IPS-15b (cell line): ENCODE data around the gene ADAMTS14.

Source experiments
- H3K27me3 ChIP-seq: one replicate; pipeline ENCODE4 v1.6.1; 2013; ENCODE audit warnings: low read length; ENCODE audit not compliant: control insufficient read depth, insufficient read depth
- H3K36me3 ChIP-seq: one replicate; pipeline ENCODE4 v1.6.1; 2013; ENCODE audit warnings: low read length; ENCODE audit not compliant: control insufficient read depth, insufficient read depth
- H3K4me1 ChIP-seq: one replicate; pipeline ENCODE4 v1.6.1; 2013; ENCODE audit warnings: mild to moderate bottlenecking, low read length; ENCODE audit not compliant: control insufficient read depth, insufficient read depth
- H3K4me3 ChIP-seq: one replicate; pipeline ENCODE4 v1.5.1; 2013; ENCODE audit warnings: low read depth, low read length
- H3K9ac ChIP-seq: one replicate; pipeline ENCODE4 v1.6.1; 2013; ENCODE audit warnings: low read depth, mild to moderate bottlenecking, low read length
- H3K9me3 ChIP-seq: one replicate; pipeline ENCODE4 v1.6.1; 2013; ENCODE audit warnings: mild to moderate bottlenecking, low read length; ENCODE audit not compliant: control insufficient read depth, insufficient read depth

ADAMTS14 gene

DNA sequence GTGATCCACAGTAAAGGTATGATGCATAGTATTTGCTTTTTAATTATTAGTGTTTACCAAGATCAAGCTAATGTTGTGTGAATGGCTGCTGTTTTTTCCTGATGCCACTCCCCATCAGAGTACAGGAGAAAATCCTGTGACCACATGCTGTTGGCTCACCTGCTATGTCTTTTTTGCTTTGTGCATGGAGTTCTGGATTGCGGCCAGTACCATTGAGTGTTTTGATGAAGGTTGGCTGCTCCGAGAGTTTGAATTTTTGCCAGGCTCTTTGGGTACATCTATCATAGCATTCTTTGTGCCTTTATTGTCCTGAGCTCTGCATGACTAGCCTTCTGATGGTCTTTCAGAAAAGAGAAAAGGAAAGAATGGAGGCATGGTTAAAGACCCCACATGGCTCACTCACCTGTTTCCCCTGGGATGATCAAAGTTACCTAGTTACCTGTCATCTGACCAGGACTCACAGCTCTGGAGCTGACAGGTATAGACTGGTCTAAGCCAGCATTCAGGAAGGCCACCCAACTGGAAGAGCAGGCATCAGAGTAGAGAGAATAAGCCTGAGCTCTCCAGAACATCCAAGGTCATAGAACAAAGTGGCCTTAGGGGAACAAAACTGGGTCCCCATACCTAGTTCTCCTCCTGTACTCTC, 131.6 kb downstream of the ADAMTS14 start:
- Histone ChIP-seq H3K9me3 (no peaks in the 10 kb centered on the region), H3K9ac (no peak overlapping the region)

DNA sequence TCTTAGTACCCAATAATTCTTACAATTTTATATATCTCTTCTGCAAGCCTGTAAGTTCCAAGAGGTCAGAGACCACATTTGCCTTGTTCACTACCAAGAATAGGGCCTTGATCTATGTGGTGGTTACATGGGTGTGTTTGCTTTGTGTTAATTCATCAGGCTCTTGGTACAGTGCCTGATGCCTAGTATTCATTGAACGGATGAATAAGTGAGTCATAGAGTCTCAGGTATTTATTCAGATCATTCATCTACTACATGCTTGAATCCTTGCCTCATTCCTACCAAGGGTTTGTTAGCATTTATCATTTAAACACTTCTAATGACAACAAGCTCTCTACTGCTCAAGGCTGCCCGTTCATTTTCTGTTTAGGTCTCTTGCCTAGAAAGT, 132.1 kb downstream of the ADAMTS14 start:
- H3K4me1 ChIP-seq = no peaks in the 10 kb centered on the region
- H3K9ac ChIP-seq = no peak overlapping the region
- no peaks in the 10 kb centered on the region for H3K36me3 ChIP-seq
- H3K9me3 ChIP-seq = no peaks in the 10 kb centered on the region
- H3K27me3 ChIP-seq = no peaks in the 10 kb centered on the region
- H3K4me3 ChIP-seq = no peak overlapping the region

More for the DNA sequence above, 131.6 kb downstream of the ADAMTS14 start:
- H3K4me1 ChIP-seq = no peaks in the 10 kb centered on the region
- H3K27me3 ChIP-seq = no peaks in the 10 kb centered on the region
- H3K4me3 ChIP-seq = no peak overlapping the region
- no peaks in the 10 kb centered on the region for H3K36me3 ChIP-seq

DNA sequence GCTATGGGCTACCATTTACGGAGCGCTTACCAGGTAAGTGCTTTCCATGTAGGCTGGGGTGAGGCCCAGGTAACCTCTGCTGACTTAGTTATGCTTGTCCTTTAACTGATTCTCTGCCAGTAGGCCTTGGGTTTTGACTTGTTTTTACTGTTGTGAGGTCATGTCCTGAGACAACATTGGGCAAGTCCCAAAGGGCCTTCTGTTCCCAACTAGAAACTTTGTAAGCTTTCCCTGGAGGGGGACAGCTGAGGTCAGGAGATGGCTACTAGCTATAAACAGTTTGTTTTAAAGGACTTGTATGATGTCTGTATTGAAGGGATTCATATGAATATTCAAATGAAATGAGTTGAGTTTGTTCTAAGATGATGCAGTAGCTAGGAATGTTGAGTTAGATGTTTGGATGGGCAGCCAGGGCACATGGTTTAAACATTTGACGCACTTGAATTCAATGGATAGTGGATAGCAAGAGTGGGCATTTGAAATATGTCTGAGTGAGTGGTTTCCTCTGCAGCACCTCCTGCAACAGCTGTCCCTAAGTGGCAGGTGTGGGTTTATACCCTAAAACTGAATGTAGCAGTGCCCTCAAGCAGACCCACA, 133.4 kb downstream of the ADAMTS14 start:
- Histone ChIP-seq H3K4me3 (no peak overlapping the region), H3K9ac (no peak overlapping the region), H3K27me3 (no peaks in the 10 kb centered on the region), H3K36me3 (no peaks in the 10 kb centered on the region), H3K9me3 (no peaks in the 10 kb centered on the region), H3K4me1 (no peaks in the 10 kb centered on the region)

DNA sequence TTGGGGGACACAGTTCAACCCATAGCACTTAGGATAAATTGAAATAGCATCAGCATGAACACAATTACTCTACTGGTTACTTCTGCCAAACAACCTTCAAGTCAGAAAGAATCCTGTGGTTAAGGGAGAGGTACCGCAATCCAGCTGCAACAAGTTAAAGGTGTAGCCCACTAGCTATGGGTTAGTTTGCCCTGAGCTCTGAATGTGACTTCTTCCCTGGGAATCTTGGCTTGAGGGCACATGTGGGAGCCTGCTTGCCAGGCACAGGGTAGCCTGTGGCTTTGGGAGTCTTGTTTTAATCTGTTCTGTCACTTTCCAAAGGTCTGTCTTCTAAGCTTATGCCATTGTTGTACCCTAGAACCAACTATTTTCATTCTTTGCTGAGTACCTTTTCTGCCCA, 134.5 kb downstream of the ADAMTS14 start:
- H3K9ac ChIP-seq = no peak overlapping the region
- H3K4me3 ChIP-seq = no peak overlapping the region
- H3K36me3 ChIP-seq = no peaks in the 10 kb centered on the region
- no peaks in the 10 kb centered on the region for H3K4me1 ChIP-seq
- H3K27me3 ChIP-seq = no peaks in the 10 kb centered on the region
- H3K9me3 ChIP-seq = no peaks in the 10 kb centered on the region

DNA sequence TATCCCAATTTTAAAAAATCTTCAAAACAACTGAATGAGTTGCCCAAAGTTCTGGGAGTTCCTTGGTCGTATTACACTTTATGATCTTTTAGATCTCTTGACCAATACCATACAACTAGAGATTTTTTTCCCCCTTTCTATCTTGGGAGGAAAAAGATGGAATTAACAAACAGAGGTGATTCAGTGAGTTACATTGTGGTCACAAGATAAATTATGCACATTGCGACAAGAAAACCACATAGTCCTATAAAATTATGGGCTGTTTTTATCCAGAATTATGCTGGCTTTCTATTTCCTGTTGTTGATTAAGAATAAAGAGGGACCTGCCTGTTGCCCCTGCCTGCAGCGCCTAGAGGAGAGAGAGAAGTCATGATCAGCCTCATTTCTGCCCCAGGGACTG, 135.2 kb downstream of the ADAMTS14 start:
- Histone ChIP-seq H3K36me3 (no peaks in the 10 kb centered on the region), H3K9me3 (no peaks in the 10 kb centered on the region), H3K4me3 (no peak overlapping the region), H3K27me3 (no peaks in the 10 kb centered on the region), H3K4me1 (no peaks in the 10 kb centered on the region), H3K9ac (no peak overlapping the region)

DNA sequence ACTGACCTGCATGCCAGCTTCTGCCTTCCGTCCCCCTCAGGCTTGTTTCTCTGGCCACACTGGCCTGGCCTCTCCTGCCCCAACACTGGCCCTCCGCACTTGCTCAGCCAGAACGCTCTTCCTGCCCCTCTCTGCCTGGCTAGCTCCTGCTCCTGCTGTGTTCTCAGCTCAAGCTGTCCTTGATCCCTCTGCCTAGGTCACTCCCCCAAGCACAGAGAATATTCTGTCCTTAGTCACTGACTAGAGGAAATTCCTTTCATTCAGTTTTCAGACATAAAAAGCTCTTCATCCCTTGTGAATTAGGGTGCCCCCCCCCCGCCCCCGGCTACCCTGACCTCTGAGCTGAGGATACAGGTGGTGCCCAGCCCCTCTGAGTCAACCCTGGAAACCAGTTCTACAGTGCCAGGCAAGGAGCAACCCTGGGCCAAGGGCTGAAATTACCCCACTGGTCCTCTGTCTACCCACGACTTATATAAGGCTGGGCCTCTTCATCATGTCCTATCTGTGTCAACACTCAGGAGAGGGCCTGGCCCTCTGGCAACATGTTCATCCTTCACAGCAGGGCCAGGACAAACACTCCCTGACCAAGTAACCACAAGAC, 136.8 kb downstream of the ADAMTS14 start:
- H3K4me1 ChIP-seq = no peaks in the 10 kb centered on the region
- H3K9ac ChIP-seq = no peak overlapping the region
- H3K9me3 ChIP-seq = no peaks in the 10 kb centered on the region
- no peaks in the 10 kb centered on the region for H3K36me3 ChIP-seq
- no peak overlapping the region for H3K4me3 ChIP-seq
- H3K27me3 ChIP-seq = no peaks in the 10 kb centered on the region

DNA sequence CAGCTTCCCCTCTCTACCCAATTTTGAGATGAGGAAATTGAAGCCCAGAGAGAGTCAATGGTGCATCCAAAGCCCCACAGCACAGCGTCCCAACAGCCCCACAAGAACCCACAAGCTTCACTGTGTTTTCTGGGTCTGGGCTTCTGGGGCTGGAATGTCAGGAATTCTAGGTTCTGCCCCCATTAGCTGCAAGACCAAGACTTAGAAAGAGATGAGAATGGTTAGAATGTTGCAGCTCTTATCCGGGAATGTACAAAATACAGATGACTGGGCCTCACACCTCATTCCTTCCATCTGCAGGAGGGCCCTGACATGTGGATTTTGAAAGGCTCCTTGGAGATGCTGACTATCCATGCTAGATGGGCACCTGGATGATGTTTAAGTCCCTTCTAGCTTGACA, 137.4 kb downstream of the ADAMTS14 start:
- H3K9ac ChIP-seq = no peak overlapping the region
- no peaks in the 10 kb centered on the region for H3K27me3 ChIP-seq
- no peaks in the 10 kb centered on the region for H3K36me3 ChIP-seq
- no peaks in the 10 kb centered on the region for H3K9me3 ChIP-seq
- H3K4me3 ChIP-seq = no peak overlapping the region
- no peaks in the 10 kb centered on the region for H3K4me1 ChIP-seq

DNA sequence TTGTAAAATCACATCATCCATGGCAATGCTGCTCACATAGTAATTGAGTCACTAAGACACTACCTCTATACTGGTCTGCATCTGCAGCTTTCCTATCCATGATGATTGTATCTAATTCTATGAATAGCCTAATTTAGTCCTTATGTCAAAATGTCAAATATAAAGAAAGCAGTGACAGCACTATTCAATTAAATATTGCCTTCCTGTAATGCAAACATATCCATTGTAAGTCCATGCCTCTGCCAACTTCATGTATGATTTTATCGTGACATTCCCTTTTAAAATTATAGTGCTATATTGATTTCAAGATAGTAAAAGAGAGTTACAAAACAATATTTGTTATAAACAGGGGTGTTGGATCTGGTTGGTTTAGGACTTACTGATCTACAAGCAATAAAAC, 138.7 kb downstream of the ADAMTS14 start:
- H3K27me3 ChIP-seq = no peaks in the 10 kb centered on the region
- H3K36me3 ChIP-seq = no peaks in the 10 kb centered on the region
- H3K4me1 ChIP-seq = no peaks in the 10 kb centered on the region
- H3K9ac ChIP-seq = no peak overlapping the region
- no peak overlapping the region for H3K4me3 ChIP-seq
- H3K9me3 ChIP-seq = no peaks in the 10 kb centered on the region

DNA sequence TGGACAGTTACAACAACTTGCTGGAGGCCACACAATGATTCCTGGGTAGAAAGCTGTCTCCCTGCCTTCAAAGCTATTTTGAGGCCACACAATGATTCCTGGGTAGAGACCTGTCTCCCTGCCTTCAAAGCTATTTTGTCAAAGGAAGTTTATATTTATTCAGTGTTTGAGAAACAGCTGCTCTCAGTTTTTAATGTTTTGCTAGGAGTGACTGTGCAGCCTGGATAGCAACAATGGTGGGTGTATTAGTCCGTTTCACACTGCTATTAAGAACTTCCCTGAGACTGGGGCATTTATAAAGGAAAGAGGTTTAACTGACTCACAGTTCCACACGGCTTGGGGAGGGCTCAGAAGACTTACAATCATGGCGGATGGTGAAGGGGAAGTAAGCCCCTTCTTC, 139.6 kb downstream of the ADAMTS14 start:
- no peaks in the 10 kb centered on the region for H3K4me1 ChIP-seq
- no peaks in the 10 kb centered on the region for H3K36me3 ChIP-seq
- no peaks in the 10 kb centered on the region for H3K27me3 ChIP-seq
- no peak overlapping the region for H3K4me3 ChIP-seq
- H3K9me3 ChIP-seq = no peaks in the 10 kb centered on the region
- no peak overlapping the region for H3K9ac ChIP-seq
